Activated CD4-positive, alpha-beta memory T cell treated with anti-CD3 and anti-CD28 coated beads, Interleukin-2, amount 10 ng/mL, durations not matched to agents 7 days and 5 days (primary cell): ENCODE measurements around the gene APBB1. TPM values are rescaled to one million over a fixed set of nuclear protein-coding genes. Genes with fewer than 3 reads are reported as not detected.

ENCODE experiments used
- CTCF ChIA-PET: fragments of 350-600 bp; sonication (Branson Sonifier 250); formaldehyde crosslinking; loops from one replicate; lab custom pipeline; 2021; ENCODE audit warnings: antibody characterized with exemption, inconsistent platforms; lab: Charles Lee
- POLR2A ChIA-PET: fragments of 350-600 bp; sonication (Branson Sonifier 250); formaldehyde crosslinking; loops from one replicate; lab custom pipeline; 2021; ENCODE audit warnings: antibody characterized with exemption; lab: Charles Lee
- DNase-seq: peaks from one replicate; pipeline ENCODE4 v3.0.0-alpha.2; 2020
- H3K27ac Mint-ChIP-seq: one replicate; pipeline ENCODE4 v1.8.0; 2021; ENCODE audit warnings: mild to moderate bottlenecking, mixed read lengths
- H3K27me3 Mint-ChIP-seq: one replicate; pipeline ENCODE4 v1.8.0; 2021; ENCODE audit warnings: mixed read lengths
- H3K36me3 Mint-ChIP-seq: one replicate; pipeline ENCODE4 v1.8.0; 2021; ENCODE audit warnings: low read depth, mixed read lengths
- H3K4me1 Mint-ChIP-seq: one replicate; pipeline ENCODE4 v1.8.0; 2021; ENCODE audit warnings: mixed read lengths
- H3K4me3 Mint-ChIP-seq: one replicate; pipeline ENCODE4 v1.8.0; 2021; ENCODE audit warnings: mild to moderate bottlenecking, mixed read lengths
- H3K9me3 Mint-ChIP-seq: one replicate; pipeline ENCODE4 v1.8.0; 2021; ENCODE audit warnings: mixed read lengths
- total RNA-seq, 2 experiments: library from RNA; stranded (reverse); gene quantifications; one replicate each; pipeline ENCODE4 v1.2.3, GENCODE V29; 2021

The APBB1 gene
- total RNA-seq, 2 experiments from 2014 or later: 56.0 to 57.6 TPM

DNA sequence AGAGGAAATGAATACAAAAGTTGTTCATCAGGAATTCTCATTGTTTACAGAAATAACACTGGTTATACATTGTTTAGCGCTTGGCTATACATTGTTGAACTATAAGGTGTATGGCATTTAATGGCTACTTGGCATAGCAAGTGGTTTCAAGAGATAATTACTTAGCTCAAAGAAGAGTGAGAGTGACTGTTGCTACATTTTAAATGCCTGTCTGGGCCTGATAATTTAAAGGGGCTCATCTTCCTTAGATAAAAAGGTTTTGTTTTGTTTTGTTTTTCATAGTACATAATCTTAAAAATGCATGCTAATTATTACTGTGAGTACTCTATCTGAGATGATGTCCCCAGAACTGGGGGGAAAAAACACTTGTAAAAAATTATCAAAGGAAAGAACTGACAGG lies 30.1 kb downstream of the APBB1 start:
- Mint-ChIP-seq H3K36me3 (peaks cover 30% of the 10 kb centered on the region), H3K4me3 (no peak overlapping the region)
- POLR2A ChIA-PET: interaction anchor here (0.8 to 6.3 kb wide), 4 partner anchors 9 to 93 kb away, joined by 3 to 143 read pairs (median 45); partner anchors contain the start of genes APBB1, ARFIP2 and TIMM10B

GRCh38 chr11:6387811-6388599 lies 30.9 kb downstream of the APBB1 start:
- CTCF ChIA-PET: interaction anchor here (0.7 to 5.1 kb wide), 7 partner anchors 10 to 147 kb away, joined by 3 to 65 read pairs (median 5); partner anchors contain the start of genes ARFIP2, HPX and TIMM10B
- peaks cover 23% of the 10 kb centered on the region for H3K36me3 Mint-ChIP-seq
- H3K27me3 Mint-ChIP-seq: no peaks in the 10 kb centered on the region
- peaks cover 42% of the 10 kb centered on the region for H3K4me1 Mint-ChIP-seq
- no peak overlapping the region for H3K27ac Mint-ChIP-seq
- no peak for DNase-seq
- no peak overlapping the region for H3K4me3 Mint-ChIP-seq
- POLR2A ChIA-PET: interaction anchor here (0.8 to 6.3 kb wide), 5 partner anchors 9 to 94 kb away, joined by 3 to 143 read pairs (median 41); partner anchors contain the start of genes APBB1, ARFIP2 and TIMM10B
- H3K9me3 Mint-ChIP-seq: no peaks in the 10 kb centered on the region

More for the DNA sequence above, 30.1 kb downstream of the APBB1 start:
- Mint-ChIP-seq H3K27ac (no peak overlapping the region), H3K27me3 (no peaks in the 10 kb centered on the region), H3K9me3 (no peaks in the 10 kb centered on the region), H3K4me1 (peaks cover 45% of the 10 kb centered on the region)
- DNase-seq: no peak
- CTCF ChIA-PET: interaction anchor here (1.0 to 5.1 kb wide), 6 partner anchors 11 to 294 kb away, joined by 3 to 65 read pairs (median 6); partner anchors contain the start of genes ARFIP2, MRPL17 and TIMM10B

DNA sequence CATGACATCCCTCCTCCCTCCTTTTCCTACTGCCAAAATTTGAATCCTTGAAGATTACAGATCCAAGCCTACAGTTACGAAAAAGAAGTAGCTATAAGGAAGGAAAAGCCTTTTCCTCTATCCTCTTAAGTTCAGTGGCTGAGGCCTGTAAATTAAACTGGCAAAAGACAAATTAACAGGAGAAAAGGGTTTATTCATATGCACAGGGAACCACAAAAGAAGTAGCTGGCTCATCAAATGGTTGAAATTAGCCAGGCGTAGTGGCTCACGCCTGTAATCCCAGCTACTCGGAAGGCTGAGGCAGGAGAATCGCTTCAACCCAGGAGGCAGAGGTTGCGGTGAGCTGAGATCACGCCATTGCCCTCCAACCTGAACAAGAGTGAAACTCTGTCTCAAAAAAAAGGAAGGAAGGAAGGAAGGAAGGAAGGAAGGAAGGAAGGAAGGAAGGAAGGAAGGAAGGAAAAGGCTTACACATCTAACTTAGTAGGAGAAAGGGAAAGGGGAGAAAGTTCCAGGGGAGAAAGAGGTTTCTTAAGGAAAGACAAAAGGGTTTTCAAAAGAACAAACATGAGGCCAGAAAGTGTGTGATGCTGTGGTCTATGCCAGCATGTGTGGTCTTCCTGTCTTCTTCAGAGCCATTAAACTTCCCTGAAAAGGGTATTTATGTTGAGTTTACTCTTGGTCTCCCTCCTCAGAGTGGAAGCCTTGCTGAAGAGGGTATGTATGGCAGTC lies 33.7 kb downstream of the APBB1 start:
- H3K36me3 Mint-ChIP-seq: peaks cover under 1% of the 10 kb centered on the region
- ChIA-PET CTCF (interaction anchor here (1.1 kb wide), 1 partner anchor 14 kb away, joined by 3 read pairs; no protein-coding TSS in a partner anchor), POLR2A (interaction anchor here (0.7 kb wide), 1 partner anchor 17 kb away, joined by 3 read pairs; no protein-coding TSS in a partner anchor)
- DNase-seq: no peak
- peaks cover 22% of the 10 kb centered on the region for H3K4me1 Mint-ChIP-seq
- no peaks in the 10 kb centered on the region for H3K27me3 Mint-ChIP-seq
- no peak overlapping the region for H3K4me3 Mint-ChIP-seq
- no peak overlapping the region for H3K27ac Mint-ChIP-seq
- no peaks in the 10 kb centered on the region for H3K9me3 Mint-ChIP-seq

DNA sequence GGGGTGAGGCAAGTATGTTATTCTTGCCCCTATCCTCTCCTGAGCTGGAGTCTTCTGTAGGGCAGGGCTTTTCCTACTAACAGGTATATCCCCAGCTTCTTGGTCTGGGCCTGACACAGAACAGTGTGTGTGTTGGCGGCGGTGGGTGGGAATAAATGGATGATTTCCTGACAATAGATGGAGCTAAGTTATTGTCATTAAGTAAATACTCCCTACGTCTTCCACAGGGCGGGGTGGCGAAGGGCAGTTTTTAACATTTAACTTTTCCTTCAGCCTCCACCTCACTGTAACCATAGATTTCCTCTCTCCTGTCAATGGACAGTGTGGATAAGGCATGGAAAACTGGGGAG lies 40.3 kb downstream of the APBB1 start:
- ChIA-PET POLR2A (interaction anchor here (0.7 to 3.6 kb wide), 21 partner anchors 9 to 239 kb away, joined by 3 to 33 read pairs (median 6); partner anchors contain the start of genes APBB1, ARFIP2, SMPD1 and TIMM10B), CTCF (interaction anchor here (0.7 to 9.7 kb wide), 81 partner anchors 9 to 379 kb away, joined by 3 to 510 read pairs (median 6); partner anchors contain the start of genes APBB1, ARFIP2, CAVIN3 and DNHD1)
- Mint-ChIP-seq H3K36me3 (no peaks in the 10 kb centered on the region), H3K4me1 (peaks cover 35% of the 10 kb centered on the region), H3K27me3 (no peaks in the 10 kb centered on the region), H3K4me3 (no peak overlapping the region), H3K27ac (peak overlapping the region; percentile 87), H3K9me3 (no peaks in the 10 kb centered on the region)
- DNase-seq: no peak

GRCh38 chr11:6377902-6378639 lies 40.8 kb downstream of the APBB1 start:
- Mint-ChIP-seq H3K36me3 (no peaks in the 10 kb centered on the region), H3K4me1 (peaks cover 35% of the 10 kb centered on the region), H3K9me3 (no peaks in the 10 kb centered on the region), H3K27ac (peak overlapping the region; percentile 87), H3K27me3 (no peaks in the 10 kb centered on the region), H3K4me3 (peak overlapping the region; percentile 24)
- ChIA-PET CTCF (interaction anchor here (0.7 to 9.7 kb wide), 45 partner anchors 11 to 380 kb away, joined by 3 to 510 read pairs (median 9); partner anchors contain the start of genes APBB1, ARFIP2, CAVIN3 and DNHD1), POLR2A (interaction anchor here (0.6 to 3.6 kb wide), 19 partner anchors 12 to 240 kb away, joined by 3 to 33 read pairs (median 6); partner anchors contain the start of genes APBB1, ARFIP2, SMPD1 and TIMM10B)
- DNase-seq: peak; percentile 34

DNA sequence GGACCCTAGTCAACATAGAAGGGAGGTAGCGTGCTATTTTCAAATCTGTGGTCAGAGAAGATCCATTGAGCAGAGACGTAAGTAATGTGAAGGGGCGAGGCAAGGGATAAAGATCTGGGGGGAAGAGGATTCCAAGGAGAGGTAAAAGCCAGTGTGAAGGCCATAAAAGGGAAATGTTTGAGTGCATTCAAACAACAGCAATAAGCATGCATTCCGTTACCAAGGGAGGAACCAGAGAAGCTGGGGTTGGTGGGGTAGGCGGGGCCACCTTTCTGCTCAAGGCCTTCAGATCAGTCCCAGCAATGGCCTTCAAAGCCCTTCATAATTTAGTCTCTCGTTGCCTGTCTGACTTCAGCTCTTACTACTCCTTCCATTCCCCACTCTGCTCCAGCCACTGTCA lies 47.1 kb downstream of the APBB1 start:
- Mint-ChIP-seq H3K9me3 (no peaks in the 10 kb centered on the region), H3K27ac (no peak overlapping the region), H3K4me1 (peaks cover 11% of the 10 kb centered on the region), H3K27me3 (no peaks in the 10 kb centered on the region), H3K4me3 (no peak overlapping the region), H3K36me3 (no peaks in the 10 kb centered on the region)
- POLR2A ChIA-PET: interaction anchor here (0.6 kb wide), 1 partner anchor 103 kb away, joined by 3 read pairs; no protein-coding TSS in a partner anchor
- no peak for DNase-seq
- CTCF ChIA-PET: interaction anchor here (1.0 to 3.7 kb wide), 3 partner anchors 9 to 19 kb away, joined by 3 to 37 read pairs (median 4); no protein-coding TSS in a partner anchor

GRCh38 chr11:6365659-6366058 lies 53.2 kb downstream of the APBB1 start:
- DNase-seq: no peak
- Mint-ChIP-seq H3K36me3 (no peaks in the 10 kb centered on the region), H3K9me3 (no peaks in the 10 kb centered on the region), H3K4me3 (no peak overlapping the region), H3K27me3 (no peaks in the 10 kb centered on the region), H3K27ac (no peak overlapping the region), H3K4me1 (no peaks in the 10 kb centered on the region)
- CTCF ChIA-PET: interaction anchor here (5.4 to 6.9 kb wide), 2 partner anchors 12 to 14 kb away, joined by 76 to 90 read pairs; no protein-coding TSS in a partner anchor
- POLR2A ChIA-PET: no interaction called here

DNA sequence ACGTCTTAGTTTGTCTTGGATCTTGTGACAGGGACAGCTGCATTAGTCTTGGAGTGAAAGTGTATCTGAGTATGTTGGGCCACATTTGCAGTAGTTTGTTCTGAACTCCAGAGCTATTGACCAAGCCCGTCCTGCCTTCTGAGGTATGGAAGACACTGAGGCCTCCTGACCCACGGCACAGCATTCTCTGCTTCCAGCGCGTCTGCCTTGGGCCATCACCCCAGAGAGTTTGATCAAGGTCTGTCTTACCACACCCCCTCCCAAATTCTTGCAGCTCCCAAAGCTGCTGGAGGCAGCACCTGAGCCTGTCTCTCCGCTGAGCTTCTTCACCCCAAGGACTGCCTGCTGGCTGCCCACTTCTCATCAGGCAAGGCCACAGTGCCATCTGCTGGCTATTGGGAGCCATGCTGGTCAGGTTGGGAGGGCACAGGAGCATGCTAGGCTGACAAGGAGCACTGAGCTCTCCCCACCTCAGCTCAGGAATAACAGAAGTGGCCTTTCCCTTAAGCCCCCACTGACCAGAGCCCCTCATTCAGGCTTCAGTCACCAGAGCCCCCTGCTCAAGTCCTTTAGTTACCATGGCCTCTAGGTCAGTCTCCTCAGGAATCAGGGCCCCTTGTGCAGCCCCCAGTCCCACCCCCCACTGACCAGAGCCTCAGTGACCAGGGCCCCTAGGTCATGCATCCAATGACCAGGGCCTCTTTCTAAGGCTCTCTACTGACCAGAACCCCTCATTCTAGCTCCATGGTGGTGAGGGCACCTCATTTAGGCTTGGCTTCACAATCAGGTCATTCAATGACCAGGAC lies 55.8 kb downstream of the APBB1 start:
- DNase-seq: peak; percentile 78
- Mint-ChIP-seq H3K27ac (no peak overlapping the region), H3K4me1 (no peaks in the 10 kb centered on the region), H3K4me3 (no peak overlapping the region), H3K27me3 (no peaks in the 10 kb centered on the region), H3K36me3 (no peaks in the 10 kb centered on the region), H3K9me3 (no peaks in the 10 kb centered on the region)
- ChIA-PET CTCF (interaction anchor here (0.5 to 6.9 kb wide), 58 partner anchors 10 to 1238 kb away, joined by 3 to 90 read pairs (median 4); partner anchors contain the start of genes ARFIP2, CAVIN3, CCKBR and TIMM10B), POLR2A (interaction anchor here (0.8 to 1.9 kb wide), 2 partner anchors 9 to 14 kb away, joined by 4 to 6 read pairs; no protein-coding TSS in a partner anchor)

DNA sequence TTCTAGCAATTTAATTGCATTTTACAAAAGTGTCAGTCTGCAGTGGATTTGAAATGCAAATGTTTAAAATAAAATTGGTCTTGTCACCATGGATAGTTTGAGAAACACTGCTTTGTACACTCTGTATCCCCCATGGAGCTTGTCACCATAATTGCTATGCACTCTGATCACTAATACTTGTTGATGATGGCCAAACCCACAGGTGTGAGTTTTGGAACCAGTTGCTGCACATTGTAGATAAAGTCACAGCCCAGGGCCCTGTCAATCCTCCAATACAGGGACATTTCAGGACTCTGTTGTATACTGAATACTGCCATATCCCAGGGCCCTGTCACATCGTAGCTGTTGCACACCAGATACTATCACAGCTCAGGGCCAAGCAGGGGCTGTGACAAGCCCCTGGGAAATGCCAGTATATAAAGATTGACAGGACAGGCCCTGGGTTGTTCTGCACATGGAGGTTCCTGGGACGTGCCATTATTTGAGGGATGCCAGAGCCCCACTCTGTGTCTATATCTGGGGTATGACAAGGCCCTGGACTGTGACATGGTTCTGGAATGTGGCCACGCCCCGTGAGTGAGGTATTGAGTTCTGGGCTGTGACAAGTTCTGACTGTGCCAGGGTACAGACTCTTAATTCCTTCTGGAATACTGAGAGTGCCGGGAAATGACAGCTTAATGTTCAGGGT lies 56.6 kb downstream of the APBB1 start:
- ChIA-PET CTCF (interaction anchor here (0.6 to 6.9 kb wide), 53 partner anchors 11 to 1237 kb away, joined by 3 to 90 read pairs (median 4); partner anchors contain the start of genes ARFIP2, CAVIN3, CCKBR and TIMM10B), POLR2A (interaction anchor here (1.9 kb wide), 1 partner anchor 9 kb away, joined by 6 read pairs; no protein-coding TSS in a partner anchor)
- Mint-ChIP-seq H3K9me3 (no peaks in the 10 kb centered on the region), H3K36me3 (no peaks in the 10 kb centered on the region), H3K4me1 (no peaks in the 10 kb centered on the region), H3K27ac (no peak overlapping the region), H3K27me3 (no peaks in the 10 kb centered on the region), H3K4me3 (no peak overlapping the region)
- DNase-seq: no peak

GRCh38 chr11:6360183-6360582 lies 58.7 kb downstream of the APBB1 start:
- Mint-ChIP-seq H3K27me3 (no peaks in the 10 kb centered on the region), H3K27ac (no peak overlapping the region), H3K36me3 (no peaks in the 10 kb centered on the region), H3K4me1 (peaks cover 3% of the 10 kb centered on the region), H3K9me3 (no peaks in the 10 kb centered on the region), H3K4me3 (no peak overlapping the region)
- CTCF ChIA-PET: interaction anchor here (1.1 to 6.9 kb wide), 3 partner anchors 17 to 109 kb away, joined by 4 to 76 read pairs (median 64); no protein-coding TSS in a partner anchor
- POLR2A ChIA-PET: interaction anchor here (0.8 to 1.2 kb wide), 2 partner anchors 38 to 109 kb away, joined by 3 to 4 read pairs; no protein-coding TSS in a partner anchor
- DNase-seq: no peak
